Trophoblast cell (in vitro differentiated cells and primary cell): ENCODE results near the gene ADGRB3.

Experiments
- DNase-seq, 2 donors: peaks; one replicate each; pipeline ENCODE4 v3.0.0-alpha.2; 2016
- H2AFZ ChIP-seq: 2 replicates; pipeline ENCODE4 v1.6.1; 2013; ENCODE audit warnings: low read length, moderate library complexity, mild to moderate bottlenecking; ENCODE audit not compliant: insufficient read depth, poor library complexity
- H2AK5ac ChIP-seq: 2 replicates; pipeline ENCODE4 v1.6.1; 2013; ENCODE audit warnings: mild to moderate bottlenecking, low read length
- H2BK120ac ChIP-seq: 2 replicates; pipeline ENCODE4 v1.6.1; 2013; ENCODE audit warnings: low read length, mild to moderate bottlenecking, moderate library complexity; ENCODE audit not compliant: insufficient read depth, poor library complexity
- H2BK12ac ChIP-seq: 2 replicates; pipeline ENCODE4 v1.6.1; 2013; ENCODE audit warnings: mild to moderate bottlenecking, low read length, moderate library complexity
- H2BK5ac ChIP-seq: 2 replicates; pipeline ENCODE4 v1.6.1; 2013; ENCODE audit warnings: low read length, low read depth, moderate library complexity, mild to moderate bottlenecking; ENCODE audit not compliant: poor library complexity
- H3K14ac ChIP-seq: 2 replicates; pipeline ENCODE4 v1.6.1; 2013; ENCODE audit warnings: mild to moderate bottlenecking, low read length
- H3K18ac ChIP-seq: 2 replicates; pipeline ENCODE4 v1.6.1; 2013; ENCODE audit warnings: mild to moderate bottlenecking, low read length
- H3K23ac ChIP-seq: 2 replicates; pipeline ENCODE4 v1.6.1; 2013; ENCODE audit warnings: low read length
- H3K27ac ChIP-seq: 2 replicates; pipeline ENCODE4 v1.5.1; 2013; ENCODE audit warnings: low read depth, mild to moderate bottlenecking, inconsistent platforms, low read length, moderate library complexity
- H3K27me3 ChIP-seq: 2 replicates; pipeline ENCODE4 v1.6.1; 2013; ENCODE audit warnings: inconsistent platforms, mild to moderate bottlenecking, low read length, moderate library complexity; ENCODE audit not compliant: insufficient read depth
- H3K36me3 ChIP-seq, 2 experiments: 1 replicate in 1 of 2; 2 replicates in 1 of 2; pipeline ENCODE4 v1.6.1; 2013; ENCODE audit warnings: low read length in 2 of 2, mild to moderate bottlenecking in 2 of 2, moderate library complexity in 1 of 2; ENCODE audit not compliant: insufficient read depth in 2 of 2, control insufficient read depth in 1 of 2
- H3K4ac ChIP-seq: 2 replicates; pipeline ENCODE4 v1.6.1; 2013; ENCODE audit warnings: low read depth, mild to moderate bottlenecking, low read length, moderate library complexity
- H3K4me1 ChIP-seq, 2 experiments: 1 replicate in 1 of 2; 2 replicates in 1 of 2; pipeline ENCODE4 v1.6.1; 2013; ENCODE audit warnings: low read length in 2 of 2, mild to moderate bottlenecking in 2 of 2, moderate library complexity in 1 of 2; ENCODE audit not compliant: insufficient read depth in 2 of 2, control insufficient read depth in 1 of 2
- H3K4me2 ChIP-seq: 2 replicates; pipeline ENCODE4 v1.6.1; 2013; ENCODE audit warnings: inconsistent platforms, mild to moderate bottlenecking, low read length, moderate library complexity
- H3K4me3 ChIP-seq: 2 replicates; pipeline ENCODE4 v1.5.1; 2013; ENCODE audit warnings: mild to moderate bottlenecking, low read depth, low read length, inconsistent platforms
- H3K79me1 ChIP-seq: one replicate; pipeline ENCODE4 v1.6.1; 2013; ENCODE audit warnings: low read length
- H3K79me2 ChIP-seq: 2 replicates; pipeline ENCODE4 v1.6.1; 2013; ENCODE audit warnings: low read length, mild to moderate bottlenecking; ENCODE audit not compliant: control insufficient read depth, insufficient read depth, poor library complexity
- H3K9ac ChIP-seq: 2 replicates; pipeline ENCODE4 v1.6.1; 2013; ENCODE audit warnings: mild to moderate bottlenecking, low read length
- H3K9me3 ChIP-seq: 2 replicates; pipeline ENCODE4 v1.6.1; 2013; ENCODE audit warnings: low read depth, mild to moderate bottlenecking, control low read depth, inconsistent platforms, low read length; ENCODE audit not compliant: insufficient read depth
- H4K12ac ChIP-seq: 2 replicates; pipeline ENCODE4 v1.6.1; 2013; ENCODE audit warnings: low read depth, mild to moderate bottlenecking, low read length, moderate library complexity
- H4K8ac ChIP-seq: 2 replicates; pipeline ENCODE4 v1.6.1; 2013; ENCODE audit warnings: low read depth, mild to moderate bottlenecking, low read length, moderate library complexity
- H4K91ac ChIP-seq: one replicate; pipeline ENCODE4 v1.6.1; 2013; ENCODE audit warnings: low read depth, mild to moderate bottlenecking, low read length, moderate library complexity
- WGBS: extraction: QIAGEN DNeasy Blood & Tissue Kit; methylation state at CpG from one replicate; pipeline ENCODE4 v1.1.7; 2013; ENCODE audit warnings: missing lambda C conversion rate; ENCODE audit not compliant: insufficient read length, insufficient coverage; ENCODE audit errors: extremely low coverage; 5-methylcytosine and 5-hydroxymethylcytosine counted together

The ADGRB3 gene

GRCh38 chr6:68722891-68723527 is 87.9 kb downstream of the ADGRB3 start:
- Histone ChIP-seq H2BK12ac (no peak overlapping the region), H3K4me2 (no peak overlapping the region), H3K79me2 (no peaks in the 10 kb centered on the region), H3K36me3 (no peaks in the 10 kb centered on the region), H4K12ac (no peak overlapping the region), H3K79me1 (no peaks in the 10 kb centered on the region), H2AFZ (no peak overlapping the region), H3K27ac (no peak overlapping the region), H3K9me3 (no peaks in the 10 kb centered on the region), H3K14ac (no peak overlapping the region), H3K23ac (no peak overlapping the region), H2BK5ac (no peak overlapping the region), H3K4ac (no peak overlapping the region), H2BK120ac (no peak overlapping the region), H4K91ac (no peak overlapping the region), H3K4me3 (no peak overlapping the region), H4K8ac (no peak overlapping the region), H2AK5ac (no peak overlapping the region), H3K4me1 (no peaks in the 10 kb centered on the region), H3K27me3 (no peaks in the 10 kb centered on the region), H3K18ac (no peak overlapping the region), H3K9ac (no peak overlapping the region)
- no CpG with 5 or more reads among the region's 2 CpGs for WGBS
- DNase-seq: no peak

GRCh38 chr6:68724060-68724459 is 89.0 kb downstream of the ADGRB3 start:
- Histone ChIP-seq H3K18ac (no peak overlapping the region), H4K8ac (no peak overlapping the region), H4K91ac (no peak overlapping the region), H3K36me3 (no peaks in the 10 kb centered on the region), H4K12ac (no peak overlapping the region), H3K4me2 (no peak overlapping the region), H3K79me1 (no peaks in the 10 kb centered on the region), H2AFZ (no peak overlapping the region), H3K27ac (no peak overlapping the region), H3K27me3 (no peaks in the 10 kb centered on the region), H3K9me3 (no peaks in the 10 kb centered on the region), H2BK5ac (no peak overlapping the region), H2BK120ac (no peak overlapping the region), H3K14ac (no peak overlapping the region), H3K4me3 (no peak overlapping the region), H2BK12ac (no peak overlapping the region), H3K9ac (no peak overlapping the region), H3K4ac (no peak overlapping the region), H3K23ac (no peak overlapping the region), H3K4me1 (no peaks in the 10 kb centered on the region), H3K79me2 (no peaks in the 10 kb centered on the region), H2AK5ac (no peak overlapping the region)
- DNase-seq: no peak
- WGBS: no CpG with 5 or more reads among the region's 2 CpGs

GRCh38 chr6:68726337-68726736 is 91.3 kb downstream of the ADGRB3 start:
- Histone ChIP-seq H3K9ac (no peak overlapping the region), H4K8ac (no peak overlapping the region), H3K23ac (no peak overlapping the region), H4K91ac (no peak overlapping the region), H2AFZ (no peak overlapping the region), H2BK120ac (no peak overlapping the region), H2AK5ac (no peak overlapping the region), H3K9me3 (no peaks in the 10 kb centered on the region), H3K27me3 (no peaks in the 10 kb centered on the region), H2BK5ac (no peak overlapping the region), H3K36me3 (no peaks in the 10 kb centered on the region), H4K12ac (no peak overlapping the region), H3K4me3 (no peak overlapping the region), H3K18ac (no peak overlapping the region), H3K79me2 (no peaks in the 10 kb centered on the region), H3K4ac (no peak overlapping the region), H3K4me1 (no peaks in the 10 kb centered on the region), H3K4me2 (no peak overlapping the region), H3K27ac (no peak overlapping the region), H3K14ac (no peak overlapping the region), H3K79me1 (no peaks in the 10 kb centered on the region), H2BK12ac (no peak overlapping the region)
- no peak for DNase-seq

- DNase-seq: no peak
- Histone ChIP-seq H3K4me2 (no peak overlapping the region), H4K12ac (no peak overlapping the region), H2AK5ac (no peak overlapping the region), H4K8ac (no peak overlapping the region), H3K23ac (no peak overlapping the region), H3K9me3 (no peaks in the 10 kb centered on the region), H4K91ac (no peak overlapping the region), H3K4ac (no peak overlapping the region), H2BK120ac (no peak overlapping the region), H2AFZ (no peak overlapping the region), H2BK12ac (no peak overlapping the region), H3K79me1 (no peaks in the 10 kb centered on the region), H3K18ac (no peak overlapping the region), H3K27ac (no peak overlapping the region), H3K4me1 (no peaks in the 10 kb centered on the region), H3K27me3 (no peaks in the 10 kb centered on the region), H3K36me3 (no peaks in the 10 kb centered on the region), H3K79me2 (no peaks in the 10 kb centered on the region), H3K14ac (no peak overlapping the region), H2BK5ac (no peak overlapping the region), H3K9ac (no peak overlapping the region), H3K4me3 (no peak overlapping the region)
- WGBS: no CpG with 5 or more reads among the region's 1 CpG
Observed at GRCh38 chr6:68726992-68727391, 91.9 kb downstream of the ADGRB3 start.
